ENCODE data around the gene DHH. TPM values are rescaled to one million over a fixed set of nuclear protein-coding genes. Genes with fewer than 3 reads are reported as not detected.

Gene DHH
- total and polyA plus RNA-seq, 9 of the 15 experiments (the other 6 are each of a cell fraction or from before 2014, with no cell fraction given), result 0.07 to 2.6 (median 0.54) TPM

- TF ChIP-seq ZBTB7A (IDR thresholded peaks at IDR 0.05; ENCODE audit: borderline replicate concordance, control insufficient read depth, low read depth, low read length) (0 out of 2 replicates have a peak, but pooled peaks have one; percentile 4), HOMEZ (CRISPR knock-in tag; IDR thresholded peaks at IDR 0.05) (0 out of 2 replicates have a peak, but pooled peaks have one; percentile 67), ZBTB49 (CRISPR knock-in tag; IDR thresholded peaks at IDR 0.05; ENCODE audit: borderline replicate concordance) (peak; percentile 88; the same call in 1 of the 2 replicates), ILK (tag; IDR thresholded peaks at IDR 0.05; ENCODE audit: borderline replicate concordance, low read depth) (no peak), SIN3A (IDR thresholded peaks at IDR 0.05; ENCODE audit: borderline replicate concordance in 2 of 2, control insufficient read depth in 1 of 2, low read depth in 2 of 2, low read length in 2 of 2) (peak; percentile 88 to 98), MEF2D (tag; conservative IDR thresholded peaks at IDR 0.05; ENCODE audit: low read depth) (peak; percentile 60; the same call in 1 of the 2 replicates), ZNF277 (CRISPR knock-in tag; IDR thresholded peaks at IDR 0.05; ENCODE audit: borderline replicate concordance) (no peak), ZFP36 (IDR thresholded peaks at IDR 0.05; ENCODE audit: low read depth, low read length, partially characterized antibody) (no peak), HLTF (IDR thresholded peaks at IDR 0.05) (peak; percentile 81; the same call in 1 of the 2 replicates), RAD21 (CRISPR knock-in tag; conservative IDR thresholded peaks at IDR 0.05 in 1 of 2, IDR thresholded peaks at IDR 0.05 in 1 of 2) (peak; percentile 66 to 72), ZNF174 (CRISPR knock-in tag; IDR thresholded peaks at IDR 0.05) (no peak), POLR2G (IDR thresholded peaks at IDR 0.05; ENCODE audit: low read depth, low read length) (peak; percentile 87), THRAP3 (IDR thresholded peaks at IDR 0.05; ENCODE audit: borderline replicate concordance) (peak; percentile 75), NR2C1 (IDR thresholded peaks at IDR 0.05) (no peak), NR2C1 (tag; IDR thresholded peaks at IDR 0.05) (0 out of 2 replicates have a peak, but pooled peaks have one; percentile 26), SNAPC5 (CRISPR knock-in tag; IDR thresholded peaks at IDR 0.05) (no peak), HNRNPH1 (optimal IDR thresholded peaks at IDR 0.05; ENCODE audit: low read depth, low read length) (peak; percentile 27), CBX2 (IDR thresholded peaks at IDR 0.05; ENCODE audit: insufficient read depth, low read length, poor library complexity, severe bottlenecking) (no peak), MTF1 (CRISPR knock-in tag; IDR thresholded peaks at IDR 0.05; ENCODE audit: borderline replicate concordance) (no peak), MCM5 (IDR thresholded peaks at IDR 0.05; ENCODE audit: low read depth) (no peak), GTF2E2 (tag; IDR thresholded peaks at IDR 0.05) (0 out of 2 replicates have a peak, but pooled peaks have one; percentile 9)
Observed at GRCh38 chr12:49130151-49131050, 35.8 kb upstream of the DHH start (continued).
